Measurements from ENCODE around the gene NOM1.

Gene NOM1

GRCh38 chr7:157004521-157005455, 55.3 kb downstream of the NOM1 start:
- DNase-seq (ENCODE audit: low spot score): no peak

GRCh38 chr7:157005456-157006204, 56.1 kb downstream of the NOM1 start:
- no peak for DNase-seq (ENCODE audit: low spot score)

GRCh38 chr7:157006205-157006747, 56.8 kb downstream of the NOM1 start:
- DNase-seq (ENCODE audit: low spot score): no peak

GRCh38 chr7:157006829-157007469, 57.4 kb downstream of the NOM1 start:
- no peak for DNase-seq (ENCODE audit: low spot score)

- no peak for DNase-seq (ENCODE audit: low spot score)
These were observed 58.1 kb downstream of the NOM1 start for GRCh38 chr7:157007470-157008066.

- DNase-seq (ENCODE audit: low spot score): no peak
These were observed 59.0 kb downstream of the NOM1 start for GRCh38 chr7:157008206-157009169.

GRCh38 chr7:157009170-157009777, 59.8 kb downstream of the NOM1 start:
- DNase-seq (ENCODE audit: low spot score): no peak

- DNase-seq (ENCODE audit: low spot score): no peak
These were observed 60.5 kb downstream of the NOM1 start for GRCh38 chr7:157009778-157010587.

GRCh38 chr7:157010588-157011332, 61.2 kb downstream of the NOM1 start, which contains the start of gene MNX1:
Gene MNX1, minus strand, starts transcription at chr7:157010663. Its CDS starts 313 bp downstream, at chr7:157010350.
- DNase-seq (ENCODE audit: low spot score): no peak

- DNase-seq (ENCODE audit: low spot score): no peak
These were observed 62.0 kb downstream of the NOM1 start for GRCh38 chr7:157011333-157012112.

- DNase-seq (ENCODE audit: low spot score): no peak
These were observed 62.6 kb downstream of the NOM1 start for GRCh38 chr7:157012113-157012547.

GRCh38 chr7:157013101-157013500, 63.6 kb downstream of the NOM1 start:
- DNase-seq (ENCODE audit: low spot score): no peak

- no peak for DNase-seq (ENCODE audit: low spot score)
These were observed 64.4 kb downstream of the NOM1 start for GRCh38 chr7:157013602-157014549.

GRCh38 chr7:157014635-157015555, 65.4 kb downstream of the NOM1 start:
- no peak for DNase-seq (ENCODE audit: low spot score)

GRCh38 chr7:157016024-157016351, 66.5 kb downstream of the NOM1 start:
- DNase-seq (ENCODE audit: low spot score): no peak

Measured in hematopoietic multipotent progenitor cell treated with erythropoietin and hydrocortisone succinate and interleukin-3 and kit ligand, for 17 days (in vitro differentiated cells).